Prostate gland (tissue), 2 donors: Measurements from ENCODE around the gene ERBB2.

Experiments
- CTCF ChIP-seq, 4 experiments: fragments of 200-600 bp in 2 of 4; fragments of 450-650 bp in 2 of 4; sonication (generic) in 2 of 4; IDR thresholded peaks; 1 replicate in 3 of 4; 2 replicates in 1 of 4; pipeline ENCODE4 v1.5.1; 2016 to 2019; ENCODE audit warnings: antibody characterized with exemption in 4 of 4, mild to moderate bottlenecking in 2 of 4, moderate library complexity in 2 of 4
- POLR2A ChIP-seq: fragments of 450-650 bp; IDR thresholded peaks from one replicate; pipeline ENCODE4 v1.6.1; 2016; ENCODE audit warnings: antibody characterized with exemption, mild to moderate bottlenecking
- POLR2AphosphoS5 ChIP-seq: sonication (generic); formaldehyde crosslinking; IDR thresholded peaks from one replicate; pipeline ENCODE4 v1.6.1; 2017; ENCODE audit warnings: antibody characterized with exemption

GRCh38 chr17:39757931-39758873, 58.3 kb downstream of the ERBB2 start:
- TF ChIP-seq CTCF (IDR thresholded peaks at IDR 0.05) (no peak), POLR2A (no peak), POLR2AphosphoS5 (no peak)
